Measurements from ENCODE around the gene UQCRC1.

UQCRC1 gene

DNA sequence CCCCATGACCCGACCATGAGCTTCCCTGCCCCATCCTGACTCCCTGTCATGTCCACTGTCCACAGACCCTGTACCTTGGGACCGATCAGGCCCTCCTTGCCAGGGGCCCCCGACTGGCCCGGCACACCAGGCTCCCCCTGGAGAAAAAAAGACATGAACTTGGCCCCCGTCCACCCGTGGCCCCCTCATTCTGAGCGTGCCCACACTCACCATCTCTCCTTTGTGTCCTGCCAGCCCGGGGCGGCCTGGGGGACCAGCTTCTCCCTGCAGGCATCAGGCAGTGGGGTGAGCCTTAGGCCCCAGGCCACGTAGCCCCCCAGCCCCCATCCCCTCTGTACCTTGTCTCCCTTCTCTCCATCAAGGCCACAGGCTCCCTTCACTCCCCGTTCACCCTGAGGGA lies 41.9 kb downstream of the UQCRC1 start:
- Histone ChIP-seq H3F3A (ENCODE audit: control insufficient read depth, insufficient read depth) (no peaks in the 10 kb centered on the region), H3K4me3 (ENCODE audit: low read length) (no peak overlapping the region), H3K4me1 (ENCODE audit: control insufficient read depth, low read length) (no peaks in the 10 kb centered on the region), H3K27me3 (ENCODE audit: control insufficient read depth, low read length) (no peaks in the 10 kb centered on the region), H3K79me2 (ENCODE audit: control insufficient read depth, low read length) (no peaks in the 10 kb centered on the region), H3K9me2 (replicated peaks; ENCODE audit: control insufficient read depth, low read length) (no peaks in the 10 kb centered on the region), H3K4me2 (ENCODE audit: low read length) (no peak overlapping the region), H3K27ac (ENCODE audit: low read depth, low read length) (no peak overlapping the region), H3K36me3 (ENCODE audit: control insufficient read depth, low read length) (no peaks in the 10 kb centered on the region), H4K20me1 (ENCODE audit: control insufficient read depth, insufficient read depth, low read depth, low read length) (no peaks in the 10 kb centered on the region), H3K9me3 (ENCODE audit: control insufficient read depth, insufficient read depth, low read length) (no peaks in the 10 kb centered on the region)
- TF ChIP-seq, protein P1, sequence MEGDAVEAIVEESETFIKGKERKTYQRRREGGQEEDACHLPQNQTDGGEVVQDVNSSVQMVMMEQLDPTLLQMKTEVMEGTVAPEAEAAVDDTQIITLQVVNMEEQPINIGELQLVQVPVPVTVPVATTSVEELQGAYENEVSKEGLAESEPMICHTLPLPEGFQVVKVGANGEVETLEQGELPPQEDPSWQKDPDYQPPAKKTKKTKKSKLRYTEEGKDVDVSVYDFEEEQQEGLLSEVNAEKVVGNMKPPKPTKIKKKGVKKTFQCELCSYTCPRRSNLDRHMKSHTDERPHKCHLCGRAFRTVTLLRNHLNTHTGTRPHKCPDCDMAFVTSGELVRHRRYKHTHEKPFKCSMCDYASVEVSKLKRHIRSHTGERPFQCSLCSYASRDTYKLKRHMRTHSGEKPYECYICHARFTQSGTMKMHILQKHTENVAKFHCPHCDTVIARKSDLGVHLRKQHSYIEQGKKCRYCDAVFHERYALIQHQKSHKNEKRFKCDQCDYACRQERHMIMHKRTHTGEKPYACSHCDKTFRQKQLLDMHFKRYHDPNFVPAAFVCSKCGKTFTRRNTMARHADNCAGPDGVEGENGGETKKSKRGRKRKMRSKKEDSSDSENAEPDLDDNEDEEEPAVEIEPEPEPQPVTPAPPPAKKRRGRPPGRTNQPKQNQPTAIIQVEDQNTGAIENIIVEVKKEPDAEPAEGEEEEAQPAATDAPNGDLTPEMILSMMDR (IDR thresholded peaks at IDR 0.05; ENCODE audit: low read depth, low read length, poor library complexity, severe bottlenecking), result no peak
- no peak for TF ChIP-seq EZH2phosphoT487 (IDR thresholded peaks at IDR 0.05; ENCODE audit: borderline replicate concordance, low read length)

DNA sequence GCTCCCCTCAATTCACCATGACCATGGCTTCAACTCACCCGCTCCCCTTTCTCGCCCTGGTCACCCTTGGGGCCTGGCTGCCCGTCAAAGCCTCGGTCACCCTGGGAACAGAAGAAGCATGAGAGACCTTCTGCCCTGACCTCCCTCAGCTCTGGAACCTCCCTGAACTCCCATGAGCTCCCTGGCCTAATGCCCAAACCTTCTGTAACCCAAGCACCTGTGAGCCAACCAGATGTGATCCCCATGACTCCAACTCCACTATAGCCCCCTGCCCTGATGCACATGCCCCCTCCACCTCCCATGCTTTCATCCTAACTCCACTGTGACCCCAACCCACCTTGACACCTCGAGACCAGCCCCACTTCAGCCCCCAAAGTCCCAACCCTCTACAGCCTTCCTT lies 42.4 kb downstream of the UQCRC1 start:
- no peaks in the 10 kb centered on the region for H3K36me3 ChIP-seq (ENCODE audit: control insufficient read depth, low read length)

DNA sequence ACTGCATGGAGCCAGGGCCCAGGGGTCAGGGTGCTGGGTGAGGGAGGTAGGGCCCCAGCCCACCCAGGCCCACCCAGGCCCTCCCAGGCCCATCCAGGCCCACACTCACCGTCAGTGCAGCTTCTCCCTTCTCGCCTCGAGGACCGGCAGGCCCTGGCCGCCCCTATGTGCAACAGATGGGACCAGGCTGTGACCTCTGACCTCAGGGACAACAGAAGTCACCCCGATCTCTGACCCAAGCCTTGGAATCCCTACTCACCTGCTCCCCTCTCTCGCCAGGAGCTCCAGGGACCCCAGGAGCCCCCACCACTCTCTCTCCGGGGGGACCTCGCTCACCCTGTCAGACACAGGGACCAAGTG lies 43.1 kb downstream of the UQCRC1 start:
- H3K27ac ChIP-seq (ENCODE audit: low read depth, low read length), result no peak overlapping the region

More for the DNA sequence above, 42.4 kb downstream of the UQCRC1 start:
- H3K79me2 ChIP-seq (ENCODE audit: control insufficient read depth, low read length), result no peaks in the 10 kb centered on the region
- no peak overlapping the region for H3K4me2 ChIP-seq (ENCODE audit: low read length)
- no peaks in the 10 kb centered on the region for H3K9me2 ChIP-seq (replicated peaks; ENCODE audit: control insufficient read depth, low read length)
- H3K9me3 ChIP-seq (ENCODE audit: control insufficient read depth, insufficient read depth, low read length), result no peaks in the 10 kb centered on the region
- H4K20me1 ChIP-seq (ENCODE audit: control insufficient read depth, insufficient read depth, low read depth, low read length), result no peaks in the 10 kb centered on the region
- H3K27me3 ChIP-seq (ENCODE audit: control insufficient read depth, low read length), result no peaks in the 10 kb centered on the region
- no peak overlapping the region for H3K4me3 ChIP-seq (ENCODE audit: low read length)
- H3F3A ChIP-seq (ENCODE audit: control insufficient read depth, insufficient read depth), result no peaks in the 10 kb centered on the region
- H3K27ac ChIP-seq (ENCODE audit: low read depth, low read length), result no peak overlapping the region
- TF ChIP-seq, protein P1 (IDR thresholded peaks at IDR 0.05; ENCODE audit: low read depth, low read length, poor library complexity, severe bottlenecking), result no peak
- TF ChIP-seq EZH2phosphoT487 (IDR thresholded peaks at IDR 0.05; ENCODE audit: borderline replicate concordance, low read length), result no peak
- no peaks in the 10 kb centered on the region for H3K4me1 ChIP-seq (ENCODE audit: control insufficient read depth, low read length)

More for the DNA sequence above, 43.1 kb downstream of the UQCRC1 start:
- no peaks in the 10 kb centered on the region for H3K9me2 ChIP-seq (replicated peaks; ENCODE audit: control insufficient read depth, low read length)
- H4K20me1 ChIP-seq (ENCODE audit: control insufficient read depth, insufficient read depth, low read depth, low read length), result no peaks in the 10 kb centered on the region
- no peaks in the 10 kb centered on the region for H3F3A ChIP-seq (ENCODE audit: control insufficient read depth, insufficient read depth)
- H3K79me2 ChIP-seq (ENCODE audit: control insufficient read depth, low read length), result no peaks in the 10 kb centered on the region
- no peak overlapping the region for H3K4me2 ChIP-seq (ENCODE audit: low read length)
- TF ChIP-seq EZH2phosphoT487 (IDR thresholded peaks at IDR 0.05; ENCODE audit: borderline replicate concordance, low read length), result no peak
- TF ChIP-seq, protein P1 (IDR thresholded peaks at IDR 0.05; ENCODE audit: low read depth, low read length, poor library complexity, severe bottlenecking), result no peak
- H3K4me3 ChIP-seq (ENCODE audit: low read length), result no peak overlapping the region
- H3K9me3 ChIP-seq (ENCODE audit: control insufficient read depth, insufficient read depth, low read length), result no peaks in the 10 kb centered on the region
- H3K36me3 ChIP-seq (ENCODE audit: control insufficient read depth, low read length), result no peaks in the 10 kb centered on the region
- H3K4me1 ChIP-seq (ENCODE audit: control insufficient read depth, low read length), result no peaks in the 10 kb centered on the region
- no peaks in the 10 kb centered on the region for H3K27me3 ChIP-seq (ENCODE audit: control insufficient read depth, low read length)
